T47D (cell line): ENCODE measurements around the gene CD164.

Experiments used
- DNase-seq, 2 experiments: peaks; one replicate each; pipeline versions ENCODE4 v3.0.0 to v3.0.0-alpha.2; 2011 to 2012; ENCODE audit warnings: low read depth in 1 of 2, low spot score in 1 of 2
- JUND ChIP-seq: IDR thresholded peaks from 2 replicates; pipeline ENCODE4 v1.6.1; 2012; ENCODE audit warnings: low read depth
- in situ Hi-C: cut with HindIII; loops from 2 replicates; pipeline ENCODE4 v1.10.0; 2016; ENCODE audit warnings: low sequenced_read_pairs, low pct_unique_long_range_greater_than_20kb

CD164 gene

DNA sequence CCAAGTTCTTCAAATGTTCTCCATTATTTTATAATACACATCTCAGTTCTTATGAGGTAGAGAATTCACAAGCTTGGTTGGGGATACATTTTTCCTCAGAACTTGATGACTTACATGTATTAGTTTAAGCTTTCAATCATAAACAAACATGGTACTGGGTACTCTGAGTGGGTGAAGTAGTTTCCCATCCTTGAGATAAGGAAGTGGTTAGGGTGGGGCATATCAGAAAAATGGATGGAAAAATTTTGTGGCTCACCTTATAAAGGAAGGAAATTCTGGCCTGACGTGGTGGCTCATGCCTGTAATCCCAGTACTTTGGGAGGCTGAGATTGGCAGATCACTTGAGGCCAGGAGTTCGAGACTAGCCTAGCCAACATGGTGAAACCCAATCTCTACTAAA, 52.0 kb downstream of the CD164 start:
- no peak for TF ChIP-seq JUND
- no peak for DNase-seq
- in situ Hi-C loops, result no loop called here

DNA sequence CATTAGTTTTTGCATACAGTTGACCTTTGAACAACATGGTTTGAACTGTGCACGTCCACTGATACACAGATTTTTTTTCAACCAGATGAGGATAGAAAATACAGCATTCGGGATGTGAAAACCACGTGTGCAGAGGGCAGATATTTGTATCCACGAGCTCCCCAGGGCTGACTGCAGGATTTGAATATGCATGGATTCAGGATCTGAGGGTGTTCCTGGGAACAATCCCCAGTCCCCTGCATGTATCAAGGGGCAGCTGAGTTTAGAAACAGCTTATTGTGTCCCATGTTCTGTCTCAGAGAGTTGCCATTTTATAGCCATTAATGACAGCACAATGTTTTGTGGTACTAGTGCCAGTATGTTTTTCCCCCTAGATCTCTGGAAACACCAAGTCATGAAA, 53.6 kb downstream of the CD164 start:
- DNase-seq, result no peak
- in situ Hi-C loops, result no loop called here
- TF ChIP-seq JUND, result no peak

DNA sequence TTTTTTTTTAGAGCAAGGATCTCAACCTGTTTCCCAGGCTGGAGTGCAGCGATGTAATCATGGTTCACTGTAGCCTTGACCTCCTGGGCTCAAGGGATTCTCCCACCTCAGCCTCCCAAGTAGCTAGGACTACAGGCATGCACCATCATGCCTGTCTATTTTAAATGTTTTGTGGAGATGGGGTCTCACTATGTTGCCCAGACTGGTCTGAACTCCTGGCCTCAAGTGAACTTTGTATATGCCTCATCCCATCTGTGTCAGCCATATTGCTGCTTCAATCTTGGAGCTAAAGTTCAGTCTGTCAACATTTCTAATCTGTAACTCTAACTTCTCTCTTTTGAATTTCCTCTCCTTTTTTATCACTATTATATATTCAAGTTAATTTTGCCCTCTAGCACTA, 54.3 kb downstream of the CD164 start:
- no peak for TF ChIP-seq JUND
- in situ Hi-C loops, result no loop called here
- DNase-seq, result no peak

DNA sequence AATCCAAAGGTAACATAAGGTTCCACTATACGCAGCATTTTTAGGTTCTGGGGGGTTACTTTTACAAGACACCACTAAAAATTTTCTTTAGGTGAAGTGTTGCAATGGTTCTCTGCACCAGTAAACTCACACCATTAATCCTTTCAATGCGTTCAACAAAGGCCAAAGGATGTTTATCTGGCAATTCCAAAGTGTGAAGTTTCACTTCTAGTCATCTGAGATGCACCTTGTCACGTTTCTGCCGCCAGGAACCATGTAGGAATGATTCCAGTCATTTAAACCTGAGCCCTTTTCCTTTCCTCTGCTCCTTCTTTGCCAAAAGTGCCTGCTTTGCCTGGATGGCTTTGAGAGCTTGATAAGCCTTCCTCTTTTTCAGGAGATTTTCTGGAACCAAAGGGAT, 54.8 kb downstream of the CD164 start:
- no peak for TF ChIP-seq JUND
- in situ Hi-C loops, result no loop called here
- no peak for DNase-seq

DNA sequence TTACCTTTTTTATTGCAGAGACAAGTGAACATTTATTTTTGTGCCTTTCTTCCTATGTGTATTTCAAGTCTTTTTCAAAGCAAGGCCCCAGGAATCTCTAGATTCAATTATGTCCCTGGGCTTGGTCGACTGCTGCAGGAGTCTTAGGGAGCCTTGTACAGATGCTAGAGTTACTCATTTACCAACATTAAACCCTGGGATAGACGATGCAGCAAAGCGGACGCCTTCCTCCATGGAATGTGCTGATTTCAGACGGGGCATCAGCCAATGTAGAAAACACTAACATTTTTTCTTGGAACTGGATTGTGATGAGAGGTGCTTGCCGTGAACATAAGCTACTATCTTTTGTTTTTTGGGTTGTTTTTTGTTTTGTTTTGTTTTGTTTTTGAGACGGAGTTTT, 55.9 kb downstream of the CD164 start:
- no peak for TF ChIP-seq JUND
- DNase-seq, result no peak
- in situ Hi-C loops, result no loop called here

DNA sequence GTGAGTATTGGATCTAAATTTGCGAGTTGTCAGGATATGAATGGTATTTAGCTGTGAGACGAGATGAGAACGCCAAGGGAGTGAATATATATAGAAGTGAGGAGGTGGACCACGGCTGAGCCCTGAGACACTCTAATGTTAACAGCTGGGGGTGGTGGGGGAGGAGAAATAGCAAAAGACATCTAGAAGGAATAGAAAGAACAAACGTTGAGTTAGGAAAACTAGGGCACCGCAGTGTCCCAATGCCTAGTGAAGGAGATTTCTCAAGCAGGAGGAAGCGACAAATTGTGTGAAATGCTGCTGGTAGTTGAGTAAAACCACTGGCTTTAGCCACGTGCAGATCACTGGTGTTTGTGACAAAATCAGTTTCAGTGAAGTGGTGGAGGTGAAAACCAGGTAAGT, 56.9 kb downstream of the CD164 start:
- in situ Hi-C loops, result no loop called here
- no peak for TF ChIP-seq JUND
- no peak for DNase-seq

DNA sequence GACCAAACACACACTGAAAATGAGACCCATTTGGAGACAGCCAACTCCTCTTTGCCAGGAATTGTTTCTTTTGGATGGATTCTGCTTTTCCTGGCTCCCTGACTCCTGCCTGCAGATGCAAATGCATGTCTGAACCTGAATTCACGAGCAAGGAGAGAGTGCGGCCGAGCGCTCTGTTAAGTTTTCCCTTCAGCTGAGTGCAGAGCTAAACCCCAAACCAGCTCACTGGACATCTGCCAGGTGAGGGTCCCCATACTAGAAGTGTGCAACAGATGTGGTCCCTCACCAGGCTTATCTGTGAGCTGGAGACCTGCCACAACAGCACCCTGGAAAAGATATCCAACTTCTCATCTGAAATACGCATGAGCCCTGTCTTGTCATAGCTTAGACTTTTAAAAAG, 59.0 kb downstream of the CD164 start:
- no peak for DNase-seq
- TF ChIP-seq JUND, result no peak
- in situ Hi-C loops, result no loop called here

DNA sequence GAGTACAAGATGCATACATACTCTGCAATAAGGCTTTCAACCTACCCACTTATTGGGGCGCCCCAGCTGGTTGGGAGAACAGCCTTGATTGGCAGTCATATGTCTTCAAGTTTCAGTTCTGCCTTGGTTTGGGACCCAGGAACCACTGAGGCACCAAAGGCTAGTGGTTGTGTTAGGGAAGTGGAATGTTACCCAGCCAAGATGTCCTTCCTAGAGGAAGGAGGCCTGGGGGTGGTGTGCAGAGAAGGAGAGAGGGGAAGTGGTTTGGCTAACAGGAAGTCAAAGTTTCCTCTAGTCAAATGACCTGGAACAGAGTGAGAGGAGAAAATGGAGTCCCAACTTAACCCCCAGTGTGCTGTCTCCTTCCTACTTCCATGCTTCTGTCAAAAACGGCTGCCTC, 59.4 kb downstream of the CD164 start:
- in situ Hi-C loops, result no loop called here
- TF ChIP-seq JUND, result no peak
- no peak for DNase-seq

DNA sequence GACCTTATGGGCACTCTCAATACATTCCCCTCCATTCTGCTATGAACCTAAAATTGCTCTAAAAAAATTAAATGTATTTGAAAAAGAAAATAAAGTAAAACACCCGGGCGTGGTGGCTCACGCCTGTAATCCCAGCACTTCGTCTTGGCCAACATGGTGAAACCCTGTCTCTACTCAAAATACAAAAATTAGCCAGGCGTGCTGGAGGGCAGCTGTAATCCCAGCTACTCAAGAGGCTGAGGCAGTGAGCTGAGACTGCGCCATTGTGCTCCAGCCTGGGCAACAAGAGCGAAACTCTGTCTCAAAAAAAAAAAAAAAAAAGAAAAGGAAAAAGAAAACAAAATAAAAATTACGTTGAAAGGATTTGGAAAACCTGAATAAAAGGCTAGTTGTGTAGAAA, 60.5 kb downstream of the CD164 start:
- no peak for TF ChIP-seq JUND
- no peak for DNase-seq
- in situ Hi-C loops, result no loop called here

DNA sequence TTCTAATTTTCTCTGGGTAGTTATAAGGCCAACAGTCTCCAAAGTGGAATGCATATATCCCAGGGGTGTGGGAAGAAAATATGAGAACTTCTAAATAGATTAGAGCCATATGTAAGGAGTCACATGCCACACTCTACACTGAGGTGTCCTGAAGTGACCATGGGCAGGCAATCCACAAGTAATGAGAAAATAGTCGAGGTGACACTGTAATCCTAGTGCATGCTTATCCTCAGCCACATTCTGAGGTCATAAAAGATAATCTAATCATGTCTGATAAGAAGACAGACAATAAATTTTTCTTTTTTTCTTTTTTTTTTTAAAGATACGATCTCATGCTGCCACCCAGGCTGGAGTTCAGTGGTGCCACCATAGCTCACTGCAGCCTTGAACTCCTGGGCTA, 62.2 kb downstream of the CD164 start:
- no peak for DNase-seq
- TF ChIP-seq JUND, result no peak
- in situ Hi-C loops, result no loop called here

DNA sequence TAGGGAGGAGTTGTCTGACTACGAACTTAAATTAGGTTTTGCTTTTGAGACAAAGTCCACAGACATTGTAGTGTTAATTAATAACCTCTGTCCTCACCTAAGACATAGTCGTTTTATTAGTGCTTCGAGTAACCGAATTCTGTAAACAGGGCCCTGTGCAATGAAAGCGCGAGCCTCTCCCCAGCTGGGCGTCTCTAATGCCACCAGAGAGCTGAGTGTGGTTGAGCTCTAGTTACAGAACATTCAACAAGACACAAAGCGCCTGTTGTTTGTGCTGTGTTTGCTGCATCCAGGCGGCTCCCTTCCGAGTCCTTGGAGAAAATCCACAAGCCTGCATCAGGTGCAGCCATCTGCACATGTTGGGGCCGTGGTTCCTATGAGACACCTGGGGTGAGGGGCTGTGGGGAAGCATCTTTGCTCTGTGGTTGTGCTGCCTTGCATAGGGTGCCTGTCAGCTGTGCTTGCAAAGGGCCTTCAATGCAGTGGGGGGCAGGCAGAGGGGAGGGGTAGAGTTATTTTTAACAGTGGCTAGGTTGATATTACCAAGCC, 63.9 kb downstream of the CD164 start:
- TF ChIP-seq JUND, result no peak
- in situ Hi-C loops, result no loop called here
- no peak for DNase-seq

DNA sequence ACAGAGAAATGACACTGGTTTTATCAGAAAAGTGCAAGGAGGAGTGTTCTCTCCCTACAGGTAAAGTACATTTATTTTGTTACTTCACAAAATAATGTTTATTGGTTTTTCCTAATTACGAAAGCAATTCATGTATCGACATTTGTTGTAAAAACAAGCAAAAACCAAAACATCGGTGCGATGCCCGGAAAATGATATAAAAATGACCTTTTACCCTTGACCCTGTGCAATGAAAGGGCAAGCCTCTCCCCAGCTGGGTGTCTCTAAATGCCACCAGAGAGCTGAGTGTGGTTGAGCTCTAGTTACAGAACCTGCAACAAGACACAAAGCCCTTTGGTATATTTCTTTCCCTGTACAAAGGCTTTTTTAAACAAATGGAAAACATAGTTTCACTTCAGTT, 65.4 kb downstream of the CD164 start:
- in situ Hi-C loops, result no loop called here
- no peak for TF ChIP-seq JUND
- DNase-seq, result no peak
